B cell (primary cell): Measurements from ENCODE around the gene RPS25. TPM values are rescaled to one million over a fixed set of nuclear protein-coding genes. Genes with fewer than 3 reads are reported as not detected.
"Not testable (repeated sequence)": the region's sequence is repeated elsewhere in the genome, so short reads cannot be mapped to it uniquely, and the experiment has no call there.

Experiments
- ATAC-seq: fragments of 200-7000 bp; cut with Tn5 transposase; one replicate; pipeline ENCODE4 v1.10.0; 2021; ENCODE audit warnings: low read depth, mild to moderate bottlenecking, moderate number of reproducible peaks, moderate library complexity
- CTCF ChIA-PET: fragments of 350-600 bp; sonication (Branson Sonifier 250); formaldehyde crosslinking; loops from one replicate; lab custom pipeline; 2021; ENCODE audit warnings: antibody characterized with exemption, inconsistent platforms; lab: Charles Lee
- POLR2A ChIA-PET: fragments of 350-600 bp; sonication (Branson Sonifier 250); formaldehyde crosslinking; loops from one replicate; lab custom pipeline; 2021; ENCODE audit warnings: antibody characterized with exemption; lab: Charles Lee
- DNase-seq: peaks from one replicate; pipeline ENCODE4 v3.0.0; 2013
- H2AFZ ChIP-seq: 2 replicates; pipeline ENCODE4 v1.6.1; 2012; ENCODE audit warnings: mild to moderate bottlenecking, low read depth, low read length; ENCODE audit not compliant: insufficient read depth, poor library complexity, severe bottlenecking
- H3K27ac ChIP-seq, 2 donors: 1 replicate in 1 of 2; 2 replicates in 1 of 2; pipeline ENCODE4 v1.5.1; 2012 to 2013; ENCODE audit warnings: low read length in 2 of 2, mild to moderate bottlenecking in 2 of 2, moderate library complexity in 1 of 2
- H3K27me3 ChIP-seq, 4 experiments: fragments of 200-600 bp in 1 of 4; sonication (generic) in 1 of 4; replicated peaks in 1 of 4; 1 replicate in 2 of 4; 2 replicates in 2 of 4; pipeline versions ENCODE4 v1.6.1 to v1.7.0; 2013 to 2016; ENCODE audit warnings: low read length in 3 of 4, mild to moderate bottlenecking in 2 of 4, mixed read lengths in 1 of 4, moderate library complexity in 1 of 4; ENCODE audit not compliant: insufficient read depth in 4 of 4, control insufficient read depth in 3 of 4; ENCODE audit errors: control extremely low read depth in 1 of 4
- H3K36me3 ChIP-seq, 2 experiments: replicated peaks in 1 of 2; 1 replicate in 1 of 2; 2 replicates in 1 of 2; pipeline versions ENCODE4 v1.6.1 to v1.7.1; 2013; ENCODE audit warnings: low read length in 1 of 2; ENCODE audit not compliant: insufficient read depth in 2 of 2, control insufficient read depth in 1 of 2; ENCODE audit errors: control extremely low read depth in 1 of 2, extremely low read depth in 1 of 2
- H3K4me1 ChIP-seq, 2 donors: fragments of 200-600 bp in 1 of 2; sonication (generic) in 1 of 2; 1 replicate in 1 of 2; 2 replicates in 1 of 2; pipeline versions ENCODE4 v1.5.1 to v1.6.1; 2013 to 2017; ENCODE audit warnings: low read length in 2 of 2; ENCODE audit not compliant: control insufficient read depth in 2 of 2, insufficient read depth in 2 of 2
- H3K4me2 ChIP-seq: replicated peaks from 2 replicates; pipeline ENCODE3; 2012; ENCODE audit warnings: mild to moderate bottlenecking, low read depth, low read length; ENCODE audit not compliant: poor library complexity, severe bottlenecking
- H3K4me3 ChIP-seq, 5 experiments: fragments of 200-600 bp in 1 of 5; sonication (generic) in 1 of 5; 1 replicate in 3 of 5; 2 replicates in 2 of 5; pipeline versions ENCODE4 v1.5.1 to v1.7.0; 2011 to 2016; ENCODE audit warnings: low read length in 4 of 5, mild to moderate bottlenecking in 4 of 5, low read depth in 2 of 5, control low read depth in 1 of 5, moderate library complexity in 1 of 5; ENCODE audit not compliant: insufficient read depth in 1 of 5; ENCODE audit errors: control extremely low read depth in 1 of 5, extremely low read depth in 1 of 5
- H3K79me2 ChIP-seq: fragments of 200-600 bp; sonication (generic); one replicate; pipeline ENCODE4 v1.6.0; 2016; ENCODE audit warnings: low read length; ENCODE audit not compliant: control insufficient read depth, insufficient read depth
- H3K9ac ChIP-seq: fragments of 200-600 bp; sonication (generic); 2 replicates; pipeline ENCODE4 v1.6.1; 2017; ENCODE audit warnings: mild to moderate bottlenecking, low read length, moderate library complexity
- H3K9me3 ChIP-seq, 3 donors: one replicate each; pipeline versions ENCODE4 v1.6.1 to v1.7.1; 2013; ENCODE audit warnings: low read length in 2 of 3; ENCODE audit not compliant: control insufficient read depth in 2 of 3, insufficient read depth in 1 of 3; ENCODE audit errors: control extremely low read depth in 1 of 3
- H4K20me1 ChIP-seq: 2 replicates; pipeline ENCODE4 v1.6.0; 2012; ENCODE audit warnings: mild to moderate bottlenecking, low read length; ENCODE audit not compliant: insufficient read depth, control insufficient read depth, poor library complexity, severe bottlenecking
- H3K27ac Mint-ChIP-seq: one replicate; pipeline ENCODE4 v1.8.0; 2021; ENCODE audit warnings: mixed read lengths
- H3K27me3 Mint-ChIP-seq: one replicate; pipeline ENCODE4 v1.8.0; 2021; ENCODE audit warnings: mixed read lengths
- H3K4me1 Mint-ChIP-seq: one replicate; pipeline ENCODE4 v1.8.0; 2021; ENCODE audit warnings: mixed read lengths
- H3K4me3 Mint-ChIP-seq: one replicate; pipeline ENCODE4 v1.8.0; 2021; ENCODE audit warnings: mixed read lengths
- H3K9me3 Mint-ChIP-seq: one replicate; pipeline ENCODE4 v1.8.0; 2022; ENCODE audit warnings: mixed read lengths; ENCODE audit not compliant: insufficient read depth
- CTCF ChIP-seq: fragments of 200-600 bp; IDR thresholded peaks from one replicate; pipeline ENCODE4 v1.8.0; 2022; ENCODE audit warnings: antibody characterized with exemption, mild to moderate bottlenecking
- EZH2 ChIP-seq: IDR thresholded peaks from 2 replicates; pipeline ENCODE4 v1.6.1; 2012; ENCODE audit warnings: borderline replicate concordance, low read depth, mild to moderate bottlenecking, moderate library complexity, low read length; ENCODE audit not compliant: insufficient read depth, poor library complexity, severe bottlenecking
- WGBS: methylation state at CpG from one replicate; pipeline ENCODE4 v1.1.5; 2013; ENCODE audit warnings: missing lambda C conversion rate; ENCODE audit not compliant: insufficient coverage; 5-methylcytosine and 5-hydroxymethylcytosine counted together
- intact Hi-C: fragments of 100-400 bp; cut with micrococcal nuclease; formaldehyde crosslinking; loops from one replicate; pipeline ENCODE4 v1.10.0; 2022
- polyA plus RNA-seq: library from polyadenylated mRNA; depleted of rRNA; stranded (reverse); fragments of >200 nt; gene quantifications from 2 replicates; pipeline ENCODE4 v1.2.3, GENCODE V29; 2012
- total RNA-seq, 2 donors: library from RNA; stranded (reverse); fragments of 120-200 nt in 1 of 2; gene quantifications; 1 replicate in 1 of 2; 2 replicates in 1 of 2; pipeline versions ENCODE4 v1.2.3 to v1.2.4, GENCODE V29; 2013 to 2022

RPS25 gene
- total and polyA plus RNA-seq, 2 donors (not counting 1 experiment from before 2014, with no cell fraction given): 1,823 to 2,003 TPM

DNA sequence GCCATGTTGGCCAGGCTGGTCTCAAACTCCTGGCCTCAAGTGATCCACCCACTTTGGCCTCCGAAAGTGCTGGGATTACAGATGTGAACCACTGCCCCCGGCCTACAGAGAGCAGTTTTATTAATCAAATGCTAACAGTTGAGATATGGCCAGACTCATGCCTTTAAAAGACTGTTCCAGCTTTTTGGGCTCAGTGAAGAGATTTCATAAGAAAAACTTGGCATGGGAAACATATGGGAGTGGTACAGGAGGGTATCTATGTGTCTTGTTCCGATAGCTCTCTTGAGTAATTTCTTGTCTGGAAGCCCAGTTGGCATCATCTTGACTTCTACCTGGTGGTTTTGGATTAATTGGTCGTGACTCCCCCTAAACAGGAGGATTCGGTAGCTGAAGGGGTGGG, 20.7 kb upstream of the RPS25 start:
- CTCF ChIA-PET: no interaction called here
- Histone ChIP-seq H3K9ac (no peak overlapping the region), H3K27me3 (no peaks in the 10 kb centered on the region), H3K4me3 (no peak overlapping the region), H3K9me3 (no peaks in the 10 kb centered on the region), H4K20me1 (no peaks in the 10 kb centered on the region), H2AFZ (no peak overlapping the region), H3K79me2 (no peaks in the 10 kb centered on the region), H3K36me3 (no peaks in the 10 kb centered on the region), H3K4me2 (no peak overlapping the region), H3K27ac (no peak overlapping the region), H3K4me1 (peaks cover 0 to 8% of the 10 kb centered on the region in 2 donors)
- no peak overlapping the region for H3K4me3 Mint-ChIP-seq
- 97% methylated on average over 3 of the region's 5 CpGs for WGBS
- intact Hi-C loops: no loop called here
- peaks cover 10% of the 10 kb centered on the region for H3K4me1 Mint-ChIP-seq
- DNase-seq (no peak), ATAC-seq (no peak)
- H3K27me3 Mint-ChIP-seq: no peaks in the 10 kb centered on the region
- POLR2A ChIA-PET: no interaction called here
- H3K27ac Mint-ChIP-seq: no peak overlapping the region
- no peaks in the 10 kb centered on the region for H3K9me3 Mint-ChIP-seq
- TF ChIP-seq EZH2: no peak

DNA sequence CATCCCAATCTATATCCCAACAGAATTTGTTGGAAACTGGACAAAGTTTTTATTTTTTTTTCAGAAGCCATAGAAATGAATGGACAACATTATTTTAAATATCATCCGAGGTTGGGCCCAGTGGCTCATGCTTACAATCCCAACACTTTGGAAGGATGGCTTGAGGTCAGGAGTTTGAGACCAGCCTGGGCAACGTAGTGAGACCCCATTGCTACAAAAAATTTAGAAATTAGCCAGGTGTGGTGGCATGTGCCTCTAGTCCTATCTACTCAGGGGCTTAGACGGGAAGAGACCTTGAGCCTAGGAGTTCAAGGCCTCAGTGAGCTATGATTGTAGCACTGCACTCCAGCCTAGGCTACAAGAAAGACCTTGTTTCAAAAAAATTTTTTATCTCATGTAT, 16.7 kb upstream of the RPS25 start:
- intact Hi-C loops: no loop called here
- Histone ChIP-seq H3K4me2 (no peak overlapping the region), H2AFZ (no peak overlapping the region), H3K27ac (no peak overlapping the region), H3K4me3 (no peak overlapping the region), H3K9me3 (no peaks in the 10 kb centered on the region), H3K4me1 (peaks cover 2 to 14% of the 10 kb centered on the region in 2 donors), H3K79me2 (no peaks in the 10 kb centered on the region), H3K9ac (no peak overlapping the region), H4K20me1 (no peaks in the 10 kb centered on the region), H3K27me3 (no peaks in the 10 kb centered on the region), H3K36me3 (no peaks in the 10 kb centered on the region)
- H3K9me3 Mint-ChIP-seq: no peaks in the 10 kb centered on the region
- H3K27ac Mint-ChIP-seq: no peak overlapping the region
- H3K27me3 Mint-ChIP-seq: no peaks in the 10 kb centered on the region
- TF ChIP-seq CTCF (no peak), EZH2 (no peak)
- POLR2A ChIA-PET: no interaction called here
- no peak for ATAC-seq
- 77% methylated on average over 3 of the region's 3 CpGs for WGBS
- CTCF ChIA-PET: interaction anchor here (0.7 kb wide), 1 partner anchor 108 kb away, joined by 3 read pairs; no protein-coding TSS in a partner anchor
- H3K4me1 Mint-ChIP-seq: peaks cover 22% of the 10 kb centered on the region
- H3K4me3 Mint-ChIP-seq: no peak overlapping the region
- DNase-seq: no peak

GRCh38 chr11:119033421-119033820, 15.3 kb upstream of the RPS25 start:
- H3K9me3 Mint-ChIP-seq, H3K79me2 ChIP-seq, H3K27ac Mint-ChIP-seq, H3K9me3 ChIP-seq, H3K27me3 ChIP-seq, H3K4me2 ChIP-seq, H3K36me3 ChIP-seq, H3K9ac ChIP-seq, H2AFZ ChIP-seq, DNase-seq, intact Hi-C loops, H3K4me3 ChIP-seq, H4K20me1 ChIP-seq, ATAC-seq, H3K27me3 Mint-ChIP-seq, H3K4me3 Mint-ChIP-seq, H3K27ac ChIP-seq: not testable (repeated sequence)
- 100% methylated on average over 2 of the region's 10 CpGs for WGBS
- ChIA-PET POLR2A (interaction anchor here (0.6 kb wide), 1 partner anchor 266 kb away, joined by 7 read pairs; no protein-coding TSS in a partner anchor), CTCF (interaction anchor here (0.7 to 1.2 kb wide), 3 partner anchors 24 to 411 kb away, joined by 3 to 7 read pairs (median 5); partner anchors contain the start of gene HYOU1)
- H3K4me1 ChIP-seq: peaks cover 4 to 10% of the 10 kb centered on the region in 2 donors
- H3K4me1 Mint-ChIP-seq: peaks cover 20% of the 10 kb centered on the region
